ENCODE data around the gene VWCE.
"Not testable (repeated sequence)": the region's sequence is repeated elsewhere in the genome, so short reads cannot be mapped to it uniquely, and the experiment has no call there.

DNA sequence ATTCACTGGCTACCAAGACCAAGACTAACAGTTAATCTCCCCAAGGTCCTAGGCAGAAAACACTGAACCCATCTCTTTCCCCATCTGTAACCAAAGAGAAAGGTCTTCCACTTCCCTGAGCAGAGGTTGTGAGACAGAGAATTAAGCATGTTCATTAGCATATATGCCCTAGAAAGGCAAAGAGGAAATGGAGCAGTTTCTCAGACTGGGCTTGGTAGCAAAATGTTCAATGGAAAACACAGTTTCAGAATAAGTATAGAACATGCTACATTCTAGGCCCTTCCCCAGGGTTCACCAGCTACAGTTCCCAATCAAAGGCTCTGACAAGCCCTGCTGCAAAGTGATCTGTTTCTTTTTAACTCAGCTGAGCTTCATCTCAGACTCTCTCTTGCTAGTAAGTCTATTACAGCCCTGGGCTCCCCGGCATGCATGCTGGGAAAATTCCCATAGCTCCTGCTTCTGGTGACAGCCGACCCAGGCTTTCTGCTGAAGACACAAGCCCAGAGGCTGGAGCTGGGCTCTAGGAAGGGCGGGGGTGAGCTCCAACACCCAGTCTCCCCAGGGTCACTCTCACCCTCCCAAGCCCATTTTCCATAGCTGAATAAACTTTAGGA, 81.3 kb downstream of the VWCE start:
- TF ChIP-seq, protein P1, sequence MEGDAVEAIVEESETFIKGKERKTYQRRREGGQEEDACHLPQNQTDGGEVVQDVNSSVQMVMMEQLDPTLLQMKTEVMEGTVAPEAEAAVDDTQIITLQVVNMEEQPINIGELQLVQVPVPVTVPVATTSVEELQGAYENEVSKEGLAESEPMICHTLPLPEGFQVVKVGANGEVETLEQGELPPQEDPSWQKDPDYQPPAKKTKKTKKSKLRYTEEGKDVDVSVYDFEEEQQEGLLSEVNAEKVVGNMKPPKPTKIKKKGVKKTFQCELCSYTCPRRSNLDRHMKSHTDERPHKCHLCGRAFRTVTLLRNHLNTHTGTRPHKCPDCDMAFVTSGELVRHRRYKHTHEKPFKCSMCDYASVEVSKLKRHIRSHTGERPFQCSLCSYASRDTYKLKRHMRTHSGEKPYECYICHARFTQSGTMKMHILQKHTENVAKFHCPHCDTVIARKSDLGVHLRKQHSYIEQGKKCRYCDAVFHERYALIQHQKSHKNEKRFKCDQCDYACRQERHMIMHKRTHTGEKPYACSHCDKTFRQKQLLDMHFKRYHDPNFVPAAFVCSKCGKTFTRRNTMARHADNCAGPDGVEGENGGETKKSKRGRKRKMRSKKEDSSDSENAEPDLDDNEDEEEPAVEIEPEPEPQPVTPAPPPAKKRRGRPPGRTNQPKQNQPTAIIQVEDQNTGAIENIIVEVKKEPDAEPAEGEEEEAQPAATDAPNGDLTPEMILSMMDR (conservative IDR thresholded peaks at IDR 0.05) = not testable (repeated sequence)
- TF ChIP-seq EZH2 (IDR thresholded peaks at IDR 0.05; ENCODE audit: low read depth) = not testable (repeated sequence)

Data from PC-9 (cell line).